Tibial nerve (tissue), 4 donors: ENCODE results near the gene TSC1. TPM values are rescaled to one million over a fixed set of nuclear protein-coding genes. Genes with fewer than 3 reads are reported as not detected.

Experiments
- DNase-seq, 2 donors: peaks; one replicate each; pipeline ENCODE4 v3.0.0-alpha.2; 2019; ENCODE audit warnings: low spot score in 2 of 2
- H3K27ac ChIP-seq, 4 donors: fragments of 200-600 bp; sonication (generic) in 3 of 4; one replicate each; pipeline ENCODE4 v1.5.1; 2017 to 2019; ENCODE audit warnings: mild to moderate bottlenecking in 1 of 4
- H3K27me3 ChIP-seq, 2 donors: fragments of 200-600 bp; sonication (generic) in 1 of 2; one replicate each; pipeline versions ENCODE4 v1.5.1 to v1.6.0; 2017 to 2019
- H3K36me3 ChIP-seq, 3 donors: fragments of 200-600 bp; sonication (generic); one replicate each; pipeline ENCODE4 v1.5.1; 2018 to 2019
- H3K4me1 ChIP-seq, 4 donors: fragments of 200-600 bp; sonication (generic) in 3 of 4; one replicate each; pipeline ENCODE4 v1.5.1; 2017 to 2019
- H3K4me3 ChIP-seq, 4 donors: fragments of 200-600 bp; sonication (generic) in 3 of 4; one replicate each; pipeline ENCODE4 v1.5.1; 2017 to 2019; ENCODE audit warnings: mild to moderate bottlenecking in 1 of 4, moderate library complexity in 1 of 4
- H3K9me3 ChIP-seq, 4 donors: fragments of 200-600 bp; sonication (generic) in 3 of 4; one replicate each; pipeline ENCODE4 v1.5.1; 2017 to 2019
- EP300 ChIP-seq, 2 donors: sonication (generic); formaldehyde crosslinking; IDR thresholded peaks; one replicate each; pipeline ENCODE4 v1.6.1; 2017; ENCODE audit warnings: antibody characterized with exemption in 2 of 2, mild to moderate bottlenecking in 1 of 2
- POLR2A ChIP-seq, 2 donors: fragments of 450-650 bp; IDR thresholded peaks; one replicate each; pipeline ENCODE4 v1.6.1; 2017; ENCODE audit warnings: antibody characterized with exemption in 2 of 2, mild to moderate bottlenecking in 2 of 2, moderate library complexity in 2 of 2
- WGBS, 2 donors: methylation state at CpG; one replicate each; pipeline ENCODE4 v1.1.5; 2018; 5-methylcytosine and 5-hydroxymethylcytosine counted together
- total RNA-seq, 4 donors: library from RNA; depleted of rRNA; stranded (reverse); fragments of >200 nt; gene quantifications; one replicate each; pipeline ENCODE4 v1.1.0, GENCODE V29; 2016
- TF ChIP-seq, protein P1 (sequence below), 5 experiments: fragments of 200-600 bp in 3 of 5; fragments of 450-650 bp in 2 of 5; sonication (generic) in 3 of 5; IDR thresholded peaks; one replicate each; pipeline ENCODE4 v1.5.1; 2016 to 2019; ENCODE audit warnings: antibody characterized with exemption in 5 of 5, mild to moderate bottlenecking in 3 of 5, moderate library complexity in 2 of 5

The TSC1 gene
- total RNA-seq, 4 donors from 2014 or later: 48.6 to 88.4 (median 68.9) TPM

DNA sequence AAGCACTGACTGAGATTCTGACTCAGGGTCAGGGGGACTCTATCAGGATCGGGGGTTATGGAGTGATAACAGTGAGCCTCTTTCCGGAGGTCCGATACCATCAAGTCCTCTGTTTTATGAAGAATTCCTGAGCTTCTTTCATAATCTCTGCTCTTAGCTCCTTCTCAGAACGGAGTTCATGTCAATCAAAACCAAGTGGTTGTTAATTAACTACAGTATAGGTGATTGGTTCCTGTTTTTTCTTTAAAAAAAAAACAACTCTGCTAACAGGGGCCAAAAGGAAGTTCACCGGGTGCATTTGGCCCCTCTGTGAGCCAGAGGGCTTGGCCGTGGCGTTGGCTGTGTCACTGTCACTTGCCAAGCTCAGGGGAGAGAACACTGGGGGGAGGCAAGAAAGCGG is 38.0 kb upstream of the TSC1 start:
- no peak for DNase-seq
- WGBS, 2 donors: 61 to 63% methylated on average over 8 of the region's 8 CpGs
- no peak overlapping the region for H3K27ac ChIP-seq
- no peaks in the 10 kb centered on the region for H3K36me3 ChIP-seq
- no peak overlapping the region for H3K4me3 ChIP-seq
- TF ChIP-seq POLR2A (IDR thresholded peaks at IDR 0.05): no peak
- no peak for TF ChIP-seq EP300 (IDR thresholded peaks at IDR 0.05)
- TF ChIP-seq, protein P1, sequence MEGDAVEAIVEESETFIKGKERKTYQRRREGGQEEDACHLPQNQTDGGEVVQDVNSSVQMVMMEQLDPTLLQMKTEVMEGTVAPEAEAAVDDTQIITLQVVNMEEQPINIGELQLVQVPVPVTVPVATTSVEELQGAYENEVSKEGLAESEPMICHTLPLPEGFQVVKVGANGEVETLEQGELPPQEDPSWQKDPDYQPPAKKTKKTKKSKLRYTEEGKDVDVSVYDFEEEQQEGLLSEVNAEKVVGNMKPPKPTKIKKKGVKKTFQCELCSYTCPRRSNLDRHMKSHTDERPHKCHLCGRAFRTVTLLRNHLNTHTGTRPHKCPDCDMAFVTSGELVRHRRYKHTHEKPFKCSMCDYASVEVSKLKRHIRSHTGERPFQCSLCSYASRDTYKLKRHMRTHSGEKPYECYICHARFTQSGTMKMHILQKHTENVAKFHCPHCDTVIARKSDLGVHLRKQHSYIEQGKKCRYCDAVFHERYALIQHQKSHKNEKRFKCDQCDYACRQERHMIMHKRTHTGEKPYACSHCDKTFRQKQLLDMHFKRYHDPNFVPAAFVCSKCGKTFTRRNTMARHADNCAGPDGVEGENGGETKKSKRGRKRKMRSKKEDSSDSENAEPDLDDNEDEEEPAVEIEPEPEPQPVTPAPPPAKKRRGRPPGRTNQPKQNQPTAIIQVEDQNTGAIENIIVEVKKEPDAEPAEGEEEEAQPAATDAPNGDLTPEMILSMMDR (IDR thresholded peaks at IDR 0.05): no peak
- no peaks in the 10 kb centered on the region for H3K9me3 ChIP-seq
- peaks cover 0 to 11% (median under 1%) of the 10 kb centered on the region in 4 donors for H3K4me1 ChIP-seq
- H3K27me3 ChIP-seq: peaks cover 0 to 83% of the 10 kb centered on the region in 2 donors

DNA sequence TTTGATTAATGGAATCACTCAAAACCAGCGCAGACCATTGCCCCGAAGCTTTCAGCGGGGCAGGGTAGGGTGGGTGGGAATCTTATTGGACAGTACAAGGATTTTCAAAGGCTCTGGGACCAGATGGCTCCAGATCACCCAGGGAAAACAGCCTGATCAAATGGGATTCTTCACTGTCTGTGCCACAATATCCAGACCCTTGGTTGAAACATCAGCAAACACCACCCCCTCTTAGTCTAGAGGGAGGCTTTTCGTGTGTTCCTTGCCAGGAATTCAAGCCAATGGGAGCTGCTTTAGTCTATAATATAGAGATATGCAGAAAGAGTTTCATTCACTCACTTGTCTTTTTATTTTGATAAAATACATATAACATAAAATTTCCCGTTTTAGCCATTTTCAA is 35.7 kb upstream of the TSC1 start:
- no peak overlapping the region for H3K27ac ChIP-seq
- TF ChIP-seq, protein P1 (IDR thresholded peaks at IDR 0.05): no peak
- TF ChIP-seq EP300 (IDR thresholded peaks at IDR 0.05) (no peak), POLR2A (IDR thresholded peaks at IDR 0.05) (no peak)
- peaks cover 0 to 74% of the 10 kb centered on the region in 2 donors for H3K27me3 ChIP-seq
- no peaks in the 10 kb centered on the region for H3K36me3 ChIP-seq
- H3K4me3 ChIP-seq: no peak overlapping the region
- DNase-seq: no peak
- peaks cover 0 to 13% (median 2%) of the 10 kb centered on the region in 4 donors for H3K4me1 ChIP-seq
- WGBS, 2 donors: 63 to 68% methylated on average over 5 of the region's 5 CpGs
- H3K9me3 ChIP-seq: no peaks in the 10 kb centered on the region

DNA sequence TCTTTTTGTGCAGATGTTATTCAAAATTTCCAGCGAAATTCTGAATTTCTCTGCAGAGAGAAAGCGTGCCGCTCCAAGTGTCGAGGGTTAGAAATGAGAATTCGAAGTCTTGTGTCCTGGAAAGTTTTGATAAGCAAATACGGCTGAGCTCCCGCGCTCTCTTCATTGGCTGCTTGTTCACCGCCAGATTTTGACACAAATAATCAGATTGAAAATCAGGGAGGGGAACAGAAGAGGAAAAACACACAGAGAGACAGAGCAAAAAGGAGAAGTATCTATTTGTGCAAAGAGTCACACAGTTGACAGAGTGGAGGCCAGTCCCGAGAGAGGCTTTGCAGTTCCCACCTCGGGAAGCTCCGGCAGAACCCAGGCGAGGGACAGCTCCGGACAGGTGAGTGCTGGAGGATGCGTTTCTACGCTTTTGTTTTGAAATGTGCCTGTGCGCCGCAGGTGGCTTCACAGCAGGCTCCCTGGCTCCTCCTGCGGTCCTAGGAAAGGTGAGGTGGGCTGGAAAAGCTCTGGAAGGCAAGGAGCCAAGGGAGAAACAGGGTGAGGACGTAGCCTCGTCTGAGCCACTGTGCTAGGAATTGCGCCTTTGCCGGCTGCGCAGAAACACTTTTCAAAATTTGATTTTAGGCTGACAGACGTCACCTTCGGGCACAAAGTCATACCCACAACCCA is 34.2 kb upstream of the TSC1 start, which contains the start of gene GFI1B:
TSS of gene GFI1B (plus strand) at position 244 of the 681 bp plus-strand sequence. CDS start 7,985 bp downstream, outside the sequence.
- Histone ChIP-seq H3K4me3 (no peak within 1 kb of the TSS), H3K4me1 (peaks cover 0 to 13% (median 2%) of the 10 kb centered on the region in 4 donors), H3K36me3 (no peaks in the 10 kb centered on the region), H3K9me3 (no peaks in the 10 kb centered on the region), H3K27ac (no peak within 1 kb of the TSS), H3K27me3 (peaks cover 0 to 60% of the 10 kb centered on the region in 2 donors)
- no peak for DNase-seq
- no peak for TF ChIP-seq POLR2A (IDR thresholded peaks at IDR 0.05)
- TF ChIP-seq, protein P1 (IDR thresholded peaks at IDR 0.05): no peak
- no peak for TF ChIP-seq EP300 (IDR thresholded peaks at IDR 0.05)
- 24 to 25% methylated on average over 26 of the region's 26 CpGs for WGBS, 2 donors

DNA sequence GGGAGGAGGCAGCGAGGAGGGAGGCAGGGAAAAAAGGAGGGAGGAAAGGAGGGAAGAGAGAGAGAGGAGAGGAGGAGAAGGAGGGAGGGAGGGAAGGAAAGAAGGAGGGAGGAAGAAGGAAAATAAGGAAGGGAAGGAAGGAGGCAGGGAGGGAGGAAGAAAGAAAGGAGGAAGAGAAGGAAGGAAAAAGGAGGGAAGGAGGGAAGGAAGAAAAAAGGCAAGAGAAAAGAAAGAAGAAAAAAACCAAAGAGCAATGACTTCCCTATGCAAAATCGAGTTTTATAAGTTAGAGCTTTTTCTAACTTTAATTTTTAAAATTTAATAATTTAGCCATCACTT is 33.7 kb upstream of the TSC1 start:
- DNase-seq: no peak
- peaks cover 0 to 55% of the 10 kb centered on the region in 2 donors for H3K27me3 ChIP-seq
- H3K9me3 ChIP-seq: no peaks in the 10 kb centered on the region
- TF ChIP-seq POLR2A (IDR thresholded peaks at IDR 0.05) (no peak), EP300 (IDR thresholded peaks at IDR 0.05) (no peak)
- TF ChIP-seq, protein P1 (IDR thresholded peaks at IDR 0.05): no peak
- no peaks in the 10 kb centered on the region for H3K36me3 ChIP-seq
- H3K27ac ChIP-seq: no peak overlapping the region
- H3K4me1 ChIP-seq: peaks cover 0 to 13% (median 2%) of the 10 kb centered on the region in 4 donors
- 18 to 28% methylated on average over 2 of the region's 2 CpGs for WGBS, 2 donors
- no peak overlapping the region for H3K4me3 ChIP-seq

DNA sequence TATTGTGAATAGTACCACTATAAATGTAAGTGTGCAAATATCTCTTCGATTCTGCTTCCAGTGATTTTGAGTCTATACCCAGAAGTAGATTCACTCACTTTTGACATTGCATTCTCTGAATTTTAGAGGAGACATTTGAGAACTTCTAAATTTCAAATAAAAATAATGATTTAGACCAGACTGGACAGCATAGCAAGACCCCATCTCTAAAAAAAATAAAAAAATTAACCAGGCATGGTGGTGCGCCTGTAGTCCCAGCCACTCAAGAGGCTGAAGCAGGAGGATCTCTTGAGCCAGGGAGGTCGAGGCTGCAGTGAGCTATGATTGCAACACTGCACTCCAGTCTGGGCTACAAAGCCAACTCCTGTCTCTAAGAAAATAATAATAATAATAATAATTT is 32.2 kb upstream of the TSC1 start:
- peaks cover 0 to 41% of the 10 kb centered on the region in 2 donors for H3K27me3 ChIP-seq
- 87 to 89% methylated on average over 3 of the region's 3 CpGs for WGBS, 2 donors

More for the DNA sequence above, 32.2 kb upstream of the TSC1 start:
- Histone ChIP-seq H3K27ac (no peak overlapping the region), H3K9me3 (no peaks in the 10 kb centered on the region), H3K4me1 (peaks cover 0 to 20% (median 2%) of the 10 kb centered on the region in 4 donors), H3K4me3 (no peak overlapping the region), H3K36me3 (no peaks in the 10 kb centered on the region)
- TF ChIP-seq, protein P1 (IDR thresholded peaks at IDR 0.05): no peak
- TF ChIP-seq POLR2A (IDR thresholded peaks at IDR 0.05): no peak
- TF ChIP-seq EP300 (IDR thresholded peaks at IDR 0.05): no peak
- no peak for DNase-seq
